Measurements from ENCODE around the gene SATB2.

Gene SATB2

GRCh38 chr2:199315299-199316179, 142.2 kb downstream of the SATB2 start:
- no peak for DNase-seq

GRCh38 chr2:199312931-199313330, 144.8 kb downstream of the SATB2 start:
- no peak for DNase-seq

- no peak for DNase-seq
Measured at GRCh38 chr2:199310771-199311585, 146.8 kb downstream of the SATB2 start.

GRCh38 chr2:199309973-199310372, 147.8 kb downstream of the SATB2 start:
- no peak for DNase-seq

GRCh38 chr2:199309411-199309810, 148.3 kb downstream of the SATB2 start:
- DNase-seq, result no peak

GRCh38 chr2:199308567-199308966, 149.2 kb downstream of the SATB2 start:
- no peak for DNase-seq

- DNase-seq, result no peak
Measured at GRCh38 chr2:199307461-199307860, 150.3 kb downstream of the SATB2 start.

GRCh38 chr2:199306116-199306515, 151.6 kb downstream of the SATB2 start:
- no peak for DNase-seq

- DNase-seq, result no peak
Measured at GRCh38 chr2:199303728-199304177, 154.0 kb downstream of the SATB2 start.

- no peak for DNase-seq
Measured at GRCh38 chr2:199302851-199303250, 154.9 kb downstream of the SATB2 start.

GRCh38 chr2:199288424-199288823, 169.3 kb downstream of the SATB2 start:
- DNase-seq, result no peak

GRCh38 chr2:199282309-199282708, 175.4 kb downstream of the SATB2 start:
- no peak for DNase-seq

GRCh38 chr2:199279146-199279545, 178.6 kb downstream of the SATB2 start:
- no peak for DNase-seq

- no peak for DNase-seq
Measured at GRCh38 chr2:199278099-199278498, 179.6 kb downstream of the SATB2 start.

- no peak for DNase-seq
Measured at GRCh38 chr2:199273042-199273511, 184.7 kb downstream of the SATB2 start.

- no peak for DNase-seq
Measured at GRCh38 chr2:199261936-199262335, 195.8 kb downstream of the SATB2 start.

- no peak for DNase-seq
Measured at GRCh38 chr2:199261239-199261638, 196.5 kb downstream of the SATB2 start.

- no peak for DNase-seq
Measured at GRCh38 chr2:199259671-199260070, 198.1 kb downstream of the SATB2 start.

- DNase-seq, result no peak
Measured at GRCh38 chr2:199258291-199258690, 199.4 kb downstream of the SATB2 start.

- no peak for DNase-seq
Measured at GRCh38 chr2:199257261-199258224, 200.2 kb downstream of the SATB2 start.

- DNase-seq, result no peak
Measured at GRCh38 chr2:199230091-199230490, 227.6 kb downstream of the SATB2 start.
